Ureter (tissue), 1 donor: Measurements from ENCODE around the gene MYH11. TPM values are rescaled to one million over a fixed set of nuclear protein-coding genes. Genes with fewer than 3 reads are reported as not detected.
A peak's percentile ranks its signal among the peaks of the same experiment; 100 is the strongest.
"Not testable (repeated sequence)": the region's sequence is repeated elsewhere in the genome, so short reads cannot be mapped to it uniquely, and the experiment has no call there.

Experiments
- DNase-seq: peaks from one replicate; pipeline ENCODE4 v3.0.0-alpha.2; 2020; ENCODE audit warnings: low spot score
- total RNA-seq: library from RNA; stranded (reverse); gene quantifications from one replicate; pipeline ENCODE4 v1.2.4, GENCODE V29; 2023
- donor health status: DM: yes; HTN: yes; CAD: no.

MYH11 gene
- total RNA-seq, 1 donor from 2014 or later: 1,287 TPM

DNA sequence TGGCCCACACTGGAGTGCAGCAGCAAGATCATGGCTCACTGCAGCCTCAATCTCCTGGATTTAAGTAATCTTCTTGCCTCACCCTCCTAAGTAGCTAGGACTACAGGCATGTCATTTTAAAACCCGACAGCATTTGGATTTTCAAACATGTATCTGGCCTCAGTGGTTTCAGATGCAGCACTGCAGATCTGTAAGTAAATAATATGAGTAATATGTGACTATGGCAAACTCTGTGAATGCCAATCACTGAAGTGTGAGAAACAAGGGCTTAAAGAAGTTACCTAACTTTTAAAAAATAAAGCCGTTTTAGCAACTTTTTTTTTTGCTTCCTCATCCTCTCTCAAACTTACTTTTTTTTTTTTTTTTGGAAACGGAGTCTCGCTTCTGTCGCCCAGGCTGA is 19.7 kb upstream of the MYH11 start:
- DNase-seq: no peak

DNA sequence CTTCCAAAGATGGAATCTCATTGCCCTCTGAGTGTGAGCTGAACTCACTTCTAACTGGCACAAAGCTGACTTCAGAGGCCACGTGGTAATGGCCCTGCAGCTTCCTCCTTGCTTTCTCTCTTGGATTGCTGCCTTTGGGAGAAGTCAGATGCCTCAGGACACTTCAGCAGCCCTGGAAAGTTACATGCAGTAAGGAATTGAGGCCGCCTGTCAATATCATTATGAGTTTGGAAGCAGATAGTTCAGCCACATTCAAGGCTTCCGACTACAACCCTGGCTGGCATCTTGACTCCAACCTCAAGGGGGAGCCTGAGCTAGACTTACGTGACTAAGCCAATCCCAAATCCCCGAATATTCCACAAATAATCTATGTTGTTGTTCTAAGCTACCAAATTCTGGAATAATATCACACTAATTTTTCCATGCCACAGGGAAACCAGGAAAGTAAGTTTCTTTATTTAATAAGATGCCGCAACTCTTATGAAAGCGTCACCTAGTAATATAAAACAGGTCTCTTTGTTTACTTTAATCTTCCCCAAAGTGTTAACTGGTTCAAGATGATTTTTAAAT is 18.0 kb upstream of the MYH11 start:
- peak; percentile 59 for DNase-seq

DNA sequence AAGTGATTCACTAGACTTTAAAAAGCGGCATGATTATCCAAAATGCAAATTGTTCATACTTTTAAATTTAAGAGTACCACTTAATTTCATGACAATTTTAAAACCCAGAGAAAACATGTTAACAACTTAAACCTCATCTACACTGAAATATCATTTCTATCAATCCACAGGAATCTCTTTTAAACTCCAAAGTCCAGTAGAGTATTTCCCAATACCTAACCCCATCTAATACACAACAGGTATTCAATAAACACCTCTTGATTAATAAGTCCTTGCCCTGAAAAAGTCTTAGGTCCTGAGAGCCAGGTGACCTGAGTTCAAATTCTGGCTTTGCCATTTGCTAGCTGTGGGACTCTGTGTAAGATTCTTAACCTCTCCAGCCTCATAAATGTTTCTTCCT is 16.9 kb upstream of the MYH11 start:
- DNase-seq: no peak

DNA sequence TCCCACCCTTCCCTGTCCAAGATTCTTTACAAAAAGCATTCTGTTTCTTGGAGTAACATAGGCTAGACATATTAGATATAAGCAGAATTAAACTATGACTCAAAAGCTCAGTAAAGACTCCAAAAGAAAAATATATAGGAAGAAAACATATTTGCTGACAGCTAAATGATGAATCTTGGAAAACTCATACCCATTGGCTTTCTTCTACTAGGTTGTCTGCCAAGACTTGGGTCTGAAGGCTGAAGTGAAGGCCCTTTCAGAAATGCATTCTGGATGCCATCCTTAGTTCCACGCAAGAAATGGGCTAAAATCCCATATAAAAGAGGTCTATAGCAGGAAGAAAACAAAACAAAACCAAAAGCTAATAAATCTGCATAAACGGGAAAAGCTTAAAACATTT is 16.5 kb upstream of the MYH11 start:
- no peak for DNase-seq

DNA sequence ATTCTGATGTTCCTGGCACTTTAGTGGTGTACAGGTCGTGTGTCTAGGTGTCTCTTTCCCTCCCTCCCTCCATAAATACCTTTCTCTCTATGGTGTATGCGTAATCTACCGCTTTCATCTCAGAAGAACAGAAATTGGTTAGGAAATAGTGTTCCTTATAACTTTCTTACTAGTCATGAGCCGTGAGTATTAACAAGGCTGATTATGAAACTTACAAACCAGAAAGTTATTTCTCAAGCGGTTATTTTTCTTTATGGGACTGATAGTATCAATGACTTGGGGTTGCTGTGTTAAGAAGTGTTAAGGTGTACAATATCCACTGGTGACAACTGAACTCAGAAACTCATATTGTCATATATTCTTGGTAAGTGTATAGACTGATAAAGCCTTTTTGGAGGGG is 13.2 kb upstream of the MYH11 start:
- DNase-seq: no peak

DNA sequence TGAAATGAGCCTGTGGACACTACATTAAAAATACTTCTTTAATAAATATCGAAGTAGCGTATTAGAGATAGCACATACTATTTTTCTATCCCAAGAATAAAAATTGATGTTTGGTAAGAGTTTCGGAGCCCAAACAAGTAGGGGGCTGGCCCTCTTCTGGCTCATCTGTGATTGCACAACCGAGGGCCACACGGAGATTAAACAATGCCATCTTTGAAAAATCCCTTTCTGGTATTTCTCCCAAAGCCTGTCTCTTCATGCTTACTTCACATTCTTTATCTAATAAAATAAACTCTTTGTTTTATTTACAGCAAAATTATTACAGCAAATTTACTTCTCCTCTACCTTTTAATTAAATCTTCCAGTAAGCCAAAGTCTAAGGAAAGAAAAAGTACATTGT is 9.6 kb upstream of the MYH11 start:
- DNase-seq: no peak

DNA sequence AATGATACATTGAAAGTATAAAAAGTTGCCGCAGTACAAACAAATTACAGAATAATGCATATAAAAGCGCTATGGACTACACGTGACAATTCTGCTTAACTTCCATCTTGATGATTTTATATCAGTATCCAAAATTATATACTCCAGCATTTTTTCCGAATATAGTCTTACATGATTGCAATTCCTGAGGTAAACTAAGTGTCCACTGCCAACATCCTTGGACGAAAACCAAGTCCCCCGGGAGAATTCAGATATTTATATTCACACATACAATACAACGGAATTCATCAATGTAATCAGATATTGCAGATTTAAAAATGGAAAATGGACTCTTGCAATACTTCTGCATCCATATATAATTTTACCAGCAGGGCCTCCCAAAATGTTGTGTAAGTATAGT is 8.9 kb upstream of the MYH11 start:
- DNase-seq: no peak

DNA sequence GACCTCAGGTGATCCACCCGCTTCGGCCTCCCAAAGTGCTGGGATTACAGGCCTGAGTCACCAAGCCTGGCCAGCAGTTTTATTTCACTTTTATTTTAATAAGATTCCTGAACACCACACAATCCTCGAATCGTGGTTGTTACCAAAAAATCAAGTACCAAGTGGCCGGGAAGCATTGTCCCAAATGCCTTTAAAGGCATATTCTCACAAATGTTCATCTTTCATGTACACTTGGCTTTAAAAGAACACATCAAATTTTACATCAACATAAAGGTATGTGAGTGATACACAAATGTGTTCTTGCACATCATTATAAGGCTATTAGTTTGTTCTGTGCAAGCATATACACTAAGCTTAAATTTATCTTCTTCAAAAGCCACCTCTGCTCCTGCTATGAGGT is 8.1 kb upstream of the MYH11 start:
- no peak for DNase-seq

DNA sequence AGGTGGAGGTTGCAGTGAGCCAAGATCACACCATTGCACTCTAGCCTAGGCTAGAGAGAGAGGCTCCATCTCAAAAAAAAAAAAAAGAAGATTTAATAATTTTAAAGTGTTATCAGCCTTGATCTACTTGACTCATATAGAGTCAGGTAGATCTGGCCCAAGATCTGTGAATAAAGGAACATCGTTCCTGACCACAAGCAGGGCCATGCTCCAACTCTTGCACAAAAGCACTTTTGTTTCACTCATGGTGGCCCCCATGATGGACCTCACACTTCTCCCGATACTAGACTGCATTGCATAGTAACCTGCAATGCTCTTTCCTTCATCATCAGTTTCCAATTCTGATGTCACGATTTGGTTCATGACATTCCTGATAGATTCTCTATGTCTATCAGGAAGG is 5.2 kb upstream of the MYH11 start:
- DNase-seq: no peak

DNA sequence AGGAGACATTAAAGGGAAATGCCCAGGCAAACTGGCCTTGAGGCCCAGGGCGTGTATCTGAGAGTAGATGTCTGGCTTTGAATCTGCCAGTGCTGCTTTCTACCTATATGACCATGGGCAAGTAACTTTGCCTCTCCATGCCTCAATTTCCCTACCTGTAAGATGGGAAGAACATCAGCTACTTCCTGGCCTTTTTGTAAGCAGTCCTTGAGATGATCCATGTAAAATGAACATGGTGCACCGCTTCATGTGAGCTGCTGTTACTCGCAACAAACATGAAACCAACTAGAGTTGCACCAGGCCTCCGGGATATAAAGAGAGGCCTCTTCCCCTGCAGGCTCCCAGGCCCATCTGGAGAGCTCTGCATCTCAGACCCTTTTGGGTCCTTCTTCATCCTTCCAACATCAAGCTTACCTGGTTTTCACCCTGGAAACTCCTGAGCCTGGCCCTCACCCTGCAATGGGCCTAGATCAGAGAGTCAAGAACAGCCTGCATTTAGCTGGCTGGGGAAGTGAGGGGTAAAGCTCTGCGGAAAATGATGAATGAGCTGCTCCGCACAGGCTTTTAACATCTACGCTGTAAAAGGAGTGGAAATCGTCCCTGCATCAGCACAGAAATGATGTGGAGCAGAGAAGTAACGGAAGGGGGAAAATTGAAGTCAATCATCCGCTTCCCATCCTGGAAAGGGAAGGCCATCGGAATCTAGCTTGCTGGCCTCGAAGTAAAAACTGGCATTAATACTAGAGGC is 2.3 kb upstream of the MYH11 start:
- DNase-seq: no peak

DNA sequence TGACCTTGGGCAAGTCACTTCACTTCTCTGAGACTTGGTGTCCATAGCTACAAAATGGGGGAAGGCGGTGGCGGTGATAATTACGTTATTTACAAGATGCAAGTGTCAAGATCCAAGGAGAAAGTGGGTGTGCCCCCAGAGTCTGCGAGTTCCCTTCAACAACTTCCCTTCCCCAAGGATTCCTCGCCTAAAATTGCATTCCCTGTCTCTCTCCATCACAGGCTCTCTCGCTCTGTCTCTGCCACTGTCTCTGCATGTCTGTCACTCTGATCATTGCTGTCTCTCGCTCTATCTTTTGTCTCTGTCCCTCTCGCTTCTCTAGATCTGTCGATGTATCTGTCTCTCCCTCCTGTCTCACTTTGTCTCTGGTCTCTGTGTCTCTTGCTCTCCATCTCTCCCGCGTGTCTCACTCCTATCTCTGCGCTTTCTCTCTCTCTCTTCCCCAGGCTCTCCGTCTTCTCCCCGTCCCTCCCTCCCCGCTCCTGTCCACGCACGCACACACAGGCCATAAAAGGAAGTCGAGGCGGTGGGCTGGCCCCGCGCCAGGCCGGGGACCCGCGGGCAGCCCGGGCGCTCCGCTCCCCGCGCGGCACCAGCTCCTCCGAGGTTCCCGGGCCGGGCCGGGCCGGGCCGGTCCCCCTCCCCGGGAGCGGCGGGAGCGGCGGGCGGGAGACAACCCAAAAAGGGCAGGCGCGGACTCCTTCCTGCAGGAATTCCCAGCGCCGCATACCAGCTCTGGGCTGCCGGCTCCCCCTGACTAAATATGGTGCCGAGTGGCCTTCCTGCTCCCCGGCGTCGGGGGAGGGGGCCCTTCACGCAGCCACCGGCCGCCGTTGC is 1.1 kb upstream of the MYH11 start:
- peak; percentile 78 for DNase-seq

DNA sequence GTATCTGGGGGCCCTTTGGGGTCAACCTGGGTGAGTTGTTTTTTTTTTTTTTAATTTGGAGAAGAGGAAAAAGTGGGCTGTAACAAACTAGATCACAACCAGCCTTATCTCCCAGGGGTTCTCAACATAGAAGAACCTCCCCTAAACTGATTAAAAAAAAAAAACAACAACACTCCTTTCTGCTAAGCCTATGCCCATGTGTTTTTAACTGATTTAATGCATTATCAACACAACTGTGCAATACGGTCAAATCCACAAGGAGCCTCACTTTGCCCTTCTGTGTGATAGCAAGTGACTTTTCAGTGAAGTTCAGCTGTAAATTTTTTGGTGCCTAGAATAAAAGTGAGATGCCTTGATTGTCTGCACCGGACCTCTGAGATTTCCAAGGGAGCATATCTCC is 646 bp downstream of the MYH11 start:
- no peak for DNase-seq

DNA sequence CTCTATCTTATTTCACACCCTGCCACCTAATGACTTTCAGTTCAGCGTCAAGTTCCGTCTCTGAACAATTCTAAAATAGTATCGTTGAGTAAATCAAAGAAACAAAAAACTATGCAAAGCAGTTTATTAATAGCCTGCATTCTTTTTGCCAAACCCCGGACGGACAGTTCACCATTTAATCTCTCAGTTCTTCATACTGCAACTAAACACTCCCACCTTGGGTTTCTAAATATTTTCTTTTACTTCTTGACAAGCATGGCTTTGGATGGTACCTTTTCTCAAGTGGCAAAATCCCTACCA is 1.2 kb downstream of the MYH11 start:
- no peak for DNase-seq

DNA sequence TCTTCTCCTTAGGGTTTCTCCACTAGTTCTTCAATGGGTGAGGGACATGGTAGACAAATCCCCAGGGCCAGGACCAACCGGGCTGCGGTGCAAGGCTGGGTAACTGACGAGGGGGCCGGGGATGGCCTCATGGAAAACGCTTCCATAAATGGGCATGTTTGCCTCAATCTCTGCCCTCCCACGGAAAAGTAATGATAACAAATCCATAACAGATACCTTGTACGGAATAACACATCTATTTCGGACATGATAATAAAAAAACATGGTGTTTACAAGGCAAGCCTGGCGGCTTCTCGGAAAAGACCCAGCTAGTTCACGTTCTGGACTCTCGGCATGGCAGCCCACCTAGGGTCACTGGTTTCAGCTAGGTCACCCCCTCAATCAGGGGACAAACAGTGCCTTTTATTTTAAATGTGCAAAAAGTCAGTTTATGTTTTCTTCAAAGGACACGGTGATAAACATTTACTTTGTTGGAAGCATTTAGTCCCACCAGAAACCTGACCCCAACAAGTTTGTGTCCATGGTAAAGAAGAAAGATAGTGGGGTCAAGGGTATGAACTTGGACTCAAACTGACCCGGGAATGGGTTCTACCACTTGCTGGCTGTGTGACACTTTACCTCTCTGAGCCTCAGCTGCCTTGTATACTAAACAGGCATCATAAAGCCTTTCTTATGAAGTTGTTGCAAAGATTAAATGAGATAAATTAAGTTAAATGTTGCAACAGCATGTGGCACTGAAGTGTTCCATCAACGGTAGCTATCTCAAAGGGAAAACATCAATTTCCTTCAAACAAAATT is 1.7 kb downstream of the MYH11 start:
- DNase-seq: peak; percentile 56

DNA sequence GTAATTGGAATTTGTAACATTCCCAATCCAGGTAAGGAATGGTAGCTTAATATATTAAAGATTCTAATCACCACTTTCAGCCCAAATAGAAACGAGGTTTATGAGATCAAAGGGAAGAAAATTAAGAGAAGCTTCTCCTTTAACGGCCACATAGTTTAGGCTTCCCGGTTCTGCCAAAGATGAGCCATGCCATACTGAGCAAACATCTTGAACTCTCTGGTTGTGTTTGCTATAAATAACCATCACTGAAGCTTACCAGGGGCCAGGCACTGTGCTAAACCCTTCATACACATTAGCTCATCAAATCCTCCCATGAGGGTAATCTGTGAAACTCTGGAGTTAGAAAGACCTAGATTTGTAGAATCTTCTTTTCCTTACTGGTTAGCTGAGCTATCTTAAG is 2.8 kb downstream of the MYH11 start:
- no peak for DNase-seq

DNA sequence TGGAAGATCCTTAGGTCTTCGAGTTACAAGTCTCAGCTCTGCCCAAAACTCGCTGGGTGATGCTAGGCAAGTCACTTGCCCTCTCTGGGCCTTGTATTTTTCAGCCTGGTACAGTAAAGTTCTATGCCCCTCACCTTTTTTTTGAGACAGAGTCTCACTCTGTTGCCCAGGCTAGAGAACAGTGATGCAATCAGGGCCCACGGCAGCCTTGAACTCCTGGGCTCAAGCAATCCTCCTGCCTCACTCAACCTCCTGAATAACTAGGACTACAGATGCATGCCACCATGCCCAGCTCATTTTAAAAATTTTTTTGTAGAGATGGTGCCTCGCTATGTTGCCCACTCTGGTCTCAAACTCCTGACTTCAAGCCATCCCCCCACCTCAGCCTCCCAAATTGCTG is 3.8 kb downstream of the MYH11 start:
- no peak for DNase-seq

DNA sequence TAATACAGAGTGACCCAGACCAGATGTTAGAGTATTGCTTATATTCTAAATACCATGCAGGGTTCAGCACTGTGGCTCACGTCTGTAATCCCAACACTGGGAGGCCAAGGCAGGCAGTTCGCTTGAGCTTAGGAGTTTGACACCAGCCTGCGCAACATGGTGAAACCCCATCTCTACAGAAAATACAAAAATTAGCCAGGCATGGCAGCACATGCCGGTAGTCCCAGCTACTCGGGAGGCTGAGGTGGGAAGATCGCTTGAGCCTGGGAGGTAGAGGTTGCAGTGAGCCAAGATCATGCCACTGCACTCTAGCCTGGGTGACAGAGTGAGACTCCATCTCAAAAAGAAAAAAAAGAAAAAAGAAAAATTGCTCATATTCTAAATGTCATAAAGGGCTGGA is 6.3 kb downstream of the MYH11 start:
- not testable (repeated sequence) for DNase-seq

DNA sequence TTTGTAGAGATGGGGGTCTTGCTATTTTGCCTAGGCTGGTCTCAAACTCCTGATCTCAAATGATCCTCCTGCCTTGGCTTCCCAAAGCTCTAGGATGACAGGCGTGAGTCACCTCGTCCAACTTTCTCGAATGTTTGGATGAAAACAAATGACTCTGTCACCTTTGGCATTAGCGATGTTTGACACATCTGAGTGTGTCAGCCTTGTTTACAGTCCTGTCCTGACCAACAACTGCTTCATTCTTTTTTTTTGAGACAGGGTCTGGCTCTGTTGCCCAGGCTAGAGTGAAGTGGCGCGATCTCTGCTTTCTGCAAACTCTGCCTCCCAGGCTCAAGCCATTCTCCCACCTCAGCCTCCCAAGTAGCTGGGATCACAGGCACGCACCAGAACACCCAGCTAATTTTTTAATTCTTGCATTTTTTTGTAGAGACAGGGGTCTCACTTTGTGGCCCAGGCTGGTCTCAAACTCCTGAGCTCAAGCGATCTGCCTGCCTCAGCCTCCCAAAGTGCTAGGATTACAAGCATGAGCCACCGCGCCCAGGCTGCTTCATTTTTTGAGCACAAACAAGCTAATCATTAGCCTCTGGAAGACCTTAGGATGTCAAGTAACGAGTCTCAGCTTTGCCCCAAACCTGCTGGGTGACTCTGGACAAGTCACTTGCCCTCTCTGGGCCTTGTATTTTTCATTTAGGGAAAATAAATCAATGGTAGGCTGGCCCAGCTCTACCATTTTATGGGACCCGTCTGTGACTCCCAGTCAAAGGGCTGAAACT is 7.4 kb downstream of the MYH11 start:
- DNase-seq: no peak

DNA sequence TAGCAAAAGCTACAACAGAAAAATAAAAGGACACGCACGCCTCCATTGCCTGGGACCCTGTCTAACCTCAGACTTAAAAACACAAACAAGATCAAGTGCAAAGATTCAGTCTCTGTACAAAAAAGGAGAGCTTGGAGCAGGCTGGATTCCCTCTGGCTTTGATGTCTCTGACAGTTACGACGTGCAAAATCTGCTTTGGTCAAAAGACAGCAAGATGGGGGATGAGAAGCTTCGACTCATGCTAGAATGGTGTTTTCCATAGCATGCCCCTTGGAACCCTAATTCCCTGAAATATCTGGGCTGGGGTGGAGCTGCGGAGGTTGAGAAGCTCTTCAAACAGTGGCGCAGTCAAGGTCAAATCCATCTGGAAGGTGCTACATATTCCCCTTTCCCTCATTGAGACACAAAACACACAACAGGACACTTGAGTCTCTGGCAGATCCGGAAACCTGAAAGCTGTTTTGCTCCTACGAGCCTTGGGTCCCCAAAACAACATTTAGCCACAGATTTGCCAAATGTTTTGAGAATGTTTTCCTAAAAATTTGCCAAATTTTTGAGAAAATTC is 9.1 kb downstream of the MYH11 start:
- no peak for DNase-seq

DNA sequence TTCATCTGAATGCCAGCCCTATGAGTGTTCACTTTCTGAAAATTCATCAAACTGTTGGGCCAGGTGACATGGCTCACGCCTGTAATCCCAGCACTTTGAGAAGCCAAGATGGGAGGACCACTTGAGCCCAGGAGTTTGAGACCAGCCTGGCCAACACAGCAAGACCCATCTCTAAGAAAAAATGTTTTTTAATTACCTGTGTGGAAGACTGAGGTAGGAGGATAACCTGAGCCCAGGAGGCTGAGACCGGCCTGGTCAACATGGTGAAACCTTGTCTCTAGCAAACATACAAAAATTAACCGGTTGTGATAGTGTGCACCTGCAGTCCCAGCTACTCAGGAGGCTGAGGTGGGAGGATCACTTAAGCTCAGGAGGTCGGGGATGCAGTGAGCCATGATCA is 10.3 kb downstream of the MYH11 start:
- DNase-seq: no peak

DNA sequence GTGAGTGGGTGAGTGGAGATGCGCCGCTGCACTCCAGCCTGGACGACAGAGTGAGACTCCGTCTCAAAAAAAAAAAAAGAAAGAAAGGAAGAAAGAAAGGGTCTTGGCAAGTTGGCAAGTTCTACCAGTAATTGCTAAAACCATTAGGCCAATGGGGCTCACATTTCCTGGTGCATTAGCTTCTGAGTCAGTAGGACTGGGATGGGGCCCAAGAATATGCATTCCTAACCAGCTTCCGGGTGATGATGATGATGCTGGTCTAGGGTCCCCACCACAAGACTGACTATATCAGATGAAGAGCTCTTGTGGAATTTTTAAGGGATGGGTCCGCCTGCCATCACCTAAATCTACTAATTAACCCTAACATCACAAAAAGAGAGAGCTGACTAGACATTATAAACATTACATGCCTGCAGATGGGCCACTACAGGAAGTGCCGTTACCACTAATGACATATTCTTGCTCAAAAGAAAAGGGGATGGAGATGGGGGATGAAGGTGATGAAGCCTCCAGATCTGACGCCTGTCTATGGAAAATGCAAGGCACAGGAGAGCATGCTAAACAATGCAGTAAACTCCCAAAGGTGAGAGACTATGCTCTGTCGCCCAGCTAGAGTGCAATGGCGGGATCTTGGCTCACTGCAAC is 13.1 kb downstream of the MYH11 start:
- DNase-seq: no peak
